ENCODE data around the gene ALMS1.
A peak's percentile ranks its signal among the peaks of the same experiment; 100 is the strongest.
"Not testable (repeated sequence)": the region's sequence is repeated elsewhere in the genome, so short reads cannot be mapped to it uniquely, and the experiment has no call there.

ALMS1 gene

GRCh38 chr2:73402386-73403103 is 16.9 kb downstream of the ALMS1 start:
- no peak for DNase-seq

GRCh38 chr2:73403237-73403636 is 17.6 kb downstream of the ALMS1 start:
- no peak for DNase-seq

DNA sequence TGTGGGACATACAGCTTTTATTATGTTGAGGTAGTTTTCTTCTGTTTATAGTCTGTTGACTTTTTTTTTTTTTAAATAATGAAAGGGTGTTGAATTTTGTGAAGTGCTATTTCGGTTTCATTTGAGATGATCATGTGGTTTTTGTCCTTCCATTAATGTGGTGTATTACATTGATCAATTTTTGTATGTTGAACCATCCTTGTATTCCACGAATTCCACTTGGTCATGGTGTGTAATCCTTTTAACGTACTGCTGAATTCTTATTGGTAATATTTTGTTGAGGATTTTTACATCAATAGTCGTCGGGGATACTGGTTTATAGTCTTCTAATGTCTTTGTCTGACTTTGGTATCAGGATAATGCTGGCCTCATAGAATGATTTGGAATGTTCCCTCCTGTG is 18.8 kb downstream of the ALMS1 start:
- DNase-seq, result no peak

- DNase-seq, result no peak
Measured at GRCh38 chr2:73406996-73407395, 21.4 kb downstream of the ALMS1 start.

DNA sequence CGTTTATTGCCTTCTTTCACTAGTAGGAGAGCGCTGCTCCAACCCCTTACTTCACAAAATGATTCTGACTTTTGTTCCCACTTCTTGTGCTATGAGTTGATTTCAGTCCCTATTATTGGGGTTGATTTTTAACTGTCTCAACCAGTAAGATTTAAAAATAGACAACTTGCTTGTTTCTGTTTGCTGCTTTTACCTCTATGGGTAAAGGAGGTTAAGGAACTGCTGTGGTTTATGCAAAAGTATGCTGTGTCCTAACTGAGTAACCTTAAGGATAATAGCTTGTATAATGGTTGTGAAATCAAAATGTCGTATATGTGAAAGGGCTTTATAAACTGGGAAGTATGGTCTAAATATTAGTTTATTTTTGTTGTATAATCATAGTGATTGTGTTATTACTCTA is 22.6 kb downstream of the ALMS1 start:
- DNase-seq, result no peak

DNA sequence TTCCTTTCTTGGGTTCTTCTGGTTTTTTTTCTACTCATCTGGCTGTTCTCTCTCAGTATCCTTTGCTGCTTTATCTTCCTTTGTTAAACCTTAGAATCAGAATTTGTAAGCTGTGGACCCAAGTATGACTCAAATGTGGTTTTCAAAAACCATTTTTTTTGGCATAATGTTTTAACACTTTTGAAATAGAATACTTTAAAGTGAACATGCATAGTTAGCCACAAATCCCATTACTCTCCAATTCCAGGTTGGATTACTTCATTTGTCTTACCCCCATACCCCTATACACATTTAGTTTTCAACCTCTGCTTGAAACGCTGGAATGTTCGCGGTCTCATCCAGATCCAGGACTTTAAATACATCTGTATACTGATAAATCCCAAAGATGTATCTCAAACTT is 29.1 kb downstream of the ALMS1 start:
- DNase-seq, result peak; percentile 30

GRCh38 chr2:73415906-73416305 is 30.3 kb downstream of the ALMS1 start:
- DNase-seq, result no peak

GRCh38 chr2:73418343-73418742 is 32.7 kb downstream of the ALMS1 start:
- peak; percentile 60 for DNase-seq

DNA sequence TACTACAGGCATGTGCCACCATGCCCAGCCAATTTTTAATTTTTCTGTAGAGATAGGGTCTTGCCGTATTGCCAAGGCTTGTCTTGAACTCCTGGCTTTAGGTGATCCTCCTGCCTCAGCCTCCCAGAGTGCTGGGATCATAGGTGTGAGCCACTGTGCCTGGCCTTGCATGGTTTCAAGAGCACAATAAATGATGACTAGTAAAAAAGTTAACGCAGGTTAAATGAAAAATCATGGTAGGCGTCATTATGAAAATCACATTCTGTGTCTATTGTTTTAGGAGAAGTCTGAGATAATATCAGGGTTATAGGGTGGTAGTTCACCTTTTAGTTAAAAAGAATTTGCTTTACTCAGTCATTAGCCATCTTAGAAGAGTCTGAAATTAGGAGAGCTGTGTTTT is 38.3 kb downstream of the ALMS1 start:
- DNase-seq, result no peak

- DNase-seq, result no peak
Measured at GRCh38 chr2:73426176-73426575, 40.5 kb downstream of the ALMS1 start.

DNA sequence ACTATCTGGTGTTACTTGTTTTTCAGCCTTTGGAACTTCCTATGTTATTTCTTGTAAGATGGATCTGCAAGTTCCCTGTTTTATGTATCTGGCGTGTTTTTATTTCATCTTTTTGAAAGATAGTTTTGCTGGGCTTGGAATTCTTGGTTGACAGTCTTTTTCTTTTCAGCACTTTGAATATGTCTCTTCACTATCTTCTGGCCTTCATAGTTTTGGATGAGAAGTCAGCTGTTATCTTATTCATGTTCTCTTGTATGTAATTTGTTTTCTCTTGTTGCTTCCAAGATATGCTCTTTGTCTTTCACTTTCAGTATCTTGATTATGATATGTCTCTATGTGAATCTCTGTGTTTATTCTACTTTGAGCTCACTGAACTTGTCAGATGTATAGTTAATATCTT is 50.4 kb downstream of the ALMS1 start:
- DNase-seq, result peak; percentile 5

DNA sequence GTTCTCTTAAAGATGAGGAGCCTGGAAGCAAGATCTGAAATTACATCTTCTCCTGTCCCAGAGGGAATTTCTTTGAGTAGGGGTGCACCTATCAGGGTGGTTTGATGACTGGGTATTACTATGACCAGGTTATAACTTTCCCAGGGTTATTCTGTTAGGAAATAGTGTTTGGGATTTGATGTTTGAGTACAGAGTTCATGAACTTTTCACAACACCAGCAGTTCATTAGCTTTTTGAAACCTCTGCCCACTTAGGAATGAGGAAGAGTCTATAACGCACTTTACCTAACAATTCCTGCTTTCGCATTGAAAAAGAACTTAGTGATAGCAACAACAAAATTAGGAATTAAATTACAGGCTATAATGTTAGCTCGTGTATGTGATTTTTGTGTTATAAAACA is 58.6 kb downstream of the ALMS1 start:
- no peak for DNase-seq

DNA sequence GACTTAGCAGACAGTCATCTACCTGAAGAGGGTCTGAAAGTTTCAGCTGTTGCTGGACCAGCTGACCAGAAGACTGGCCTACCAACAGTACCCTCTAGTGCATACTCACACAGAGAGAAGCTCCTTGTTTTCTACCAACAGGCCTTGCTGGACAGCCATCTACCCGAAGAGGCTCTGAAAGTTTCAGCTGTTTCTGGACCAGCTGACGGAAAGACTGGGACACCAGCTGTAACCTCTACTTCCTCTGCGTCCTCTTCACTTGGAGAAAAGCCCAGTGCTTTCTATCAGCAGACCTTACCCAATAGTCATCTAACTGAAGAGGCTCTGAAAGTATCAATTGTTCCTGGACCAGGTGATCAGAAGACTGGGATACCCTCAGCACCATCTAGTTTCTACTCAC is 63.2 kb downstream of the ALMS1 start:
- no peak for DNase-seq

GRCh38 chr2:73449404-73449803 is 63.8 kb downstream of the ALMS1 start:
- no peak for DNase-seq

- peak; percentile 93 for DNase-seq
Measured at GRCh38 chr2:73451263-73451972, 65.8 kb downstream of the ALMS1 start.

- DNase-seq, result no peak
Measured at GRCh38 chr2:73457982-73458381, 72.3 kb downstream of the ALMS1 start.

DNA sequence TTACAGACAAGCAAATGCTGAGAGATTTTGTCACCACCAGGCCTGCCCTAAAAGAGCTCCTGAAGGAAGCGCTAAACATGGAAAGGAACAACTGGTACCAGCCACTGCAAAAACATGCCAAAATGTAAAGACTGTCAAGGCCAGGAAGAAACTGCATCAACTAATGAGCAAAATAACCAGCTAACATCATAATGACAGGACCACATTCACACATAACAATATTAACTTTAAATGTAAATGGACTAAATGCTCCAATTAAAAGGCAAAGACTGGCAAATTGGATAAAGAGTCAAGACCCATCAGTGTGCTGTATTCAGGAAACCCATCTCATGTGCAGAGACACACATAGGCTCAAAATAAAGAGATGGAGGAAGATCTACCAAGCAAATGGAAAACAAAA is 76.8 kb downstream of the ALMS1 start:
- not testable (repeated sequence) for DNase-seq

- no peak for DNase-seq
Measured at GRCh38 chr2:73468376-73468775, 82.7 kb downstream of the ALMS1 start.

GRCh38 chr2:73483874-73484273 is 98.2 kb downstream of the ALMS1 start:
- not testable (repeated sequence) for DNase-seq

GRCh38 chr2:73487112-73487657 is 101.5 kb downstream of the ALMS1 start:
- DNase-seq, result no peak

DNA sequence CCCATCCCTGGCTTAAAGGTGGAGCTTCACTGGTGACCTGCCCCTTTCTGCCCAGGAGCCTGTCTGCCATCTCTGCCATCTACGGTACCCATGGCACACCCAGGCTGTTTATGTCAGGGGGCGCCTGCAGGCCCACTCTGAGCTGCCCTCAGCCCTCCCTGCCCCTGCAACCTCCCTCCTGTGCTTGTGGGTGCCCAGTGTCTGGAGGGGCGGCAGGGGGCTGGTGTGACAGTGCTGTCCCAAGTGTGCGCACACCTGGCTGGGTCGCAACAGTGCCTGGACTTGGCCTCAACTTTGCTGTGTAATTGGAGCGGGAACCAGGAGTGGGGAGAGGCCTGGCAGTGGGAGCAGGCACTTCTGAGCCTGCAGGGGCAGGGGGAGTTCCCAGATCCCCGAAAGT is 102.4 kb downstream of the ALMS1 start:
- DNase-seq, result no peak

DNA sequence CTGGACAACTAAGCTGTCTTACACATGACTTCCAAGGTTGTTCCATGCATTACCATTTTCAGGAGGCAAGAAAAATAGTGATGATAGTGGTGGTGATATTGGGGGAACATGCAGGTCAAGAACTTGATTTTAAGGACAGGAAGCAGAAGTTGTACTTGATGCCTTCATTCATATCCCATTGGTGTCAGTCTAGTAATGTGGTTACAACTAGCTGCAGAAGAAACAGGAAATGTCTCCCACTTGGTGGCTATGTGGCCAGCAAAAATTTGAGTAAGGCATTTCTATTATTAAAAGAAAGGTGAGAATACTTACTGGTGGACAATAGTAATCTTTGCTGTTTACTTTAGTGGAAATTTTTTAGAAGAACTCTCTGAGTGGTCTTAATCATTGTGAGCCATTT is 103.4 kb downstream of the ALMS1 start:
- DNase-seq, result peak; percentile 72

DNA sequence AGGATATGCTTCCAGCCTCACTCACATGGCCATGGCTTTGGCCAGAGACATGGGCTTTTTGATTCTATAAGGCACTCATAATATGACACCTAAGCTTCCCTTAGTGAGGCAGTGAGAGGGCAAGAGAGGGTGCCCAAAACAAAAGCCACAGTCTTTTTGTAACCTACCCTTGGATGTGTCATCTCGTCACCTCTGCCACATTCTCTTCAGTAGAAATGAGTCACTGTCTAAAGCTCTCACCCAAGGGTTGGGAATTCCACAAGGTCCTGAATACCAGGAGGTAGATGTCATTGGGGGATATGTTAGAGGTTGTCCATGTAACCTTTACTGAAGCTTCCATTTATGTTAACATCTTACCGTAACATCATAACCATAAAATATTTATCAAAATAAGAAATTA is 108.4 kb downstream of the ALMS1 start:
- DNase-seq, result no peak

DNA sequence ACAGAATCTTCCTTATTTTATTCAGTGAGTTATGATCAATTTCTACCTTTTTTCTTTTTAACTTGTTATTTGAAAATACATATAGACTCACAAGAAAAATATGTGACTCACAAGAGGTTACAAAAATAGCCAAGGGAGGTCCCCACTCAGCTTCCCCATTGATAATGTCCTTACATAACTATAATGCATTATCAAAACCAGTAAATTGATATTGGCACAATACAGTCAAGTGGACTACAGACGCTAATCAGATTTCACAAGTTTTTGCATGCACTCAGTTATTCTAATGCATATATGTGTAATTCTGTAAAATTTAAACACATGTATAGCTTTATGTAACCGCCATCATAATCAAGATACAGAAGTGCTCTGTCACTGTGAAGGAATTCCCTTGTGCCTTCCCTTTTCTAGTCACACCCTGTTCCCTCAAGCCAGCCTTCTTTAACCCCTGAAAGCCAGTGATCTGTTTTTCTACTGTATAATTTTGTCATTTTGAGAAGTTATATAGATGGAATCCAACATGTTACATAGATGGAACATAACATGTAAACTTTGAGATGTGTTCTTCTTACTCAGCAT is 118.4 kb downstream of the ALMS1 start:
- peak; percentile 6 for DNase-seq
